H1 (cell line): Measurements from ENCODE around the gene VSIG10L. TPM values are rescaled to one million over a fixed set of nuclear protein-coding genes. Genes with fewer than 3 reads are reported as not detected.

Source experiments
- CTCF ChIA-PET: fragments of 300-600 bp; sonication (Branson Sonifier 250); formaldehyde crosslinking; loops from one replicate; lab custom pipeline; 2021; ENCODE audit not compliant: partially characterized antibody; lab: Charles Lee
- POLR2A ChIA-PET: fragments of 300-600 bp; sonication (Branson Sonifier 250); formaldehyde crosslinking; loops from one replicate; lab custom pipeline; 2021; ENCODE audit warnings: inconsistent platforms; ENCODE audit not compliant: partially characterized antibody; lab: Charles Lee
- DNase-seq, 2 experiments: peaks; one replicate each; pipeline versions ENCODE4 v3.0.0 to v3.0.0-alpha.2; 2010 to 2022; ENCODE audit warnings: low spot score in 2 of 2, low read depth in 1 of 2, mixed read lengths in 1 of 2
- FAIRE-seq: peaks from 2 replicates; lab custom pipeline; 2011; peaks lifted over from hg19 to GRCh38; lab: Jason Lieb, UNC
- H2AFZ ChIP-seq: 2 replicates; pipeline ENCODE4 v1.8.1; 2012; ENCODE audit warnings: low read length, inconsistent platforms
- H2AK5ac ChIP-seq: 2 replicates; pipeline ENCODE4 v1.6.1; 2013; ENCODE audit warnings: low read depth, low read length
- H2BK120ac ChIP-seq: replicated peaks from 2 replicates; pipeline ENCODE3; 2013; ENCODE audit warnings: low read depth, low read length, inconsistent platforms
- H2BK12ac ChIP-seq: 2 replicates; pipeline ENCODE4 v1.6.1; 2013; ENCODE audit warnings: low read depth, low read length
- H2BK15ac ChIP-seq: 2 replicates; pipeline ENCODE4 v1.6.1; 2013; ENCODE audit warnings: low read length
- H2BK20ac ChIP-seq: 2 replicates; pipeline ENCODE4 v1.6.1; 2013; ENCODE audit warnings: low read length
- H2BK5ac ChIP-seq: 2 replicates; pipeline ENCODE4 v1.6.1; 2013; ENCODE audit warnings: low read depth, low read length
- H3K14ac ChIP-seq: 2 replicates; pipeline ENCODE4 v1.6.1; 2013; ENCODE audit warnings: inconsistent platforms; ENCODE audit not compliant: insufficient read length
- H3K18ac ChIP-seq: 2 replicates; pipeline ENCODE4 v1.6.1; 2013; ENCODE audit warnings: low read length; ENCODE audit errors: extremely low read depth
- H3K23ac ChIP-seq: 2 replicates; pipeline ENCODE4 v1.6.1; 2013; ENCODE audit warnings: inconsistent platforms; ENCODE audit not compliant: insufficient read length
- H3K23me2 ChIP-seq: 2 replicates; pipeline ENCODE4 v1.6.1; 2013; ENCODE audit warnings: low read depth, low read length
- H3K27ac ChIP-seq: 2 replicates; pipeline ENCODE4 v1.6.1; 2011; ENCODE audit warnings: low read depth, low read length, inconsistent platforms
- H3K27me3 ChIP-seq, 4 experiments: replicated peaks in 1 of 4; 1 replicate in 1 of 4; 2 replicates in 3 of 4; pipeline versions ENCODE4 v1.6.1 to v1.8.1; 2011 to 2013; ENCODE audit warnings: low read length in 3 of 4, mild to moderate bottlenecking in 3 of 4, inconsistent platforms in 2 of 4, mixed read lengths in 2 of 4, moderate library complexity in 1 of 4; ENCODE audit not compliant: control insufficient read depth in 3 of 4, insufficient read depth in 3 of 4; ENCODE audit errors: extremely low read depth in 1 of 4
- H3K36me3 ChIP-seq, 4 experiments: 2 replicates each; pipeline versions ENCODE4 v1.6.1 to v1.8.1; 2011 to 2013; ENCODE audit warnings: mild to moderate bottlenecking in 4 of 4, low read length in 3 of 4, moderate library complexity in 2 of 4, control low read depth in 1 of 4, inconsistent platforms in 1 of 4; ENCODE audit not compliant: insufficient read depth in 4 of 4, control insufficient read depth in 2 of 4
- H3K4ac ChIP-seq: replicated peaks from 2 replicates; pipeline ENCODE3; 2013; ENCODE audit warnings: low read length, low read depth, mixed read lengths, inconsistent platforms; ENCODE audit not compliant: insufficient read length
- H3K4me1 ChIP-seq, 4 experiments: replicated peaks in 1 of 4; 1 replicate in 1 of 4; 2 replicates in 3 of 4; pipeline versions ENCODE4 v1.6.1 to v1.8.1; 2011 to 2013; ENCODE audit warnings: low read length in 3 of 4, inconsistent platforms in 2 of 4, mixed read lengths in 1 of 4; ENCODE audit not compliant: insufficient read depth in 4 of 4, control insufficient read depth in 3 of 4
- H3K4me2 ChIP-seq, 2 experiments: 2 replicates each; pipeline versions ENCODE4 v1.6.1 to v1.8.1; 2011 to 2013; ENCODE audit warnings: low read depth in 2 of 2, low read length in 2 of 2, control low read depth in 1 of 2, inconsistent platforms in 1 of 2, mild to moderate bottlenecking in 1 of 2; ENCODE audit not compliant: insufficient read depth in 1 of 2
- H3K4me3 ChIP-seq, 4 experiments: fragments of 200-600, 300-600 bp in 1 of 4; sonication (generic), shearing (Covaris generic), sonication (Bioruptor Twin) in 1 of 4; 2 replicates each; pipeline versions ENCODE4 v1.5.1 to v1.8.1; 2011 to 2016; ENCODE audit warnings: low read length in 4 of 4, low read depth in 3 of 4, control low read depth in 2 of 4, inconsistent platforms in 2 of 4, mild to moderate bottlenecking in 2 of 4, mixed read lengths in 1 of 4, moderate library complexity in 1 of 4; ENCODE audit not compliant: insufficient read depth in 2 of 4; ENCODE audit errors: extremely low read depth in 1 of 4
- H3K56ac ChIP-seq: replicated peaks from 2 replicates; pipeline ENCODE3; 2013; ENCODE audit warnings: low read depth, mild to moderate bottlenecking, mixed read lengths, low read length, inconsistent platforms; ENCODE audit not compliant: insufficient read length
- H3K79me1 ChIP-seq: 2 replicates; pipeline ENCODE4 v1.6.1; 2013; ENCODE audit warnings: low read depth, low read length, control low read depth
- H3K79me2 ChIP-seq, 2 experiments: 2 replicates each; pipeline versions ENCODE4 v1.6.1 to v1.8.1; 2012 to 2013; ENCODE audit warnings: low read length in 2 of 2, mild to moderate bottlenecking in 2 of 2, inconsistent platforms in 1 of 2; ENCODE audit not compliant: insufficient read depth in 2 of 2, control insufficient read depth in 1 of 2
- H3K9ac ChIP-seq, 4 experiments: replicated peaks in 1 of 4; 1 replicate in 1 of 4; 2 replicates in 3 of 4; pipeline versions ENCODE4 v1.6.1 to v1.8.1; 2011 to 2013; ENCODE audit warnings: low read depth in 3 of 4, low read length in 3 of 4, control low read depth in 2 of 4, mild to moderate bottlenecking in 2 of 4, moderate library complexity in 2 of 4, inconsistent platforms in 1 of 4; ENCODE audit errors: extremely low read depth in 1 of 4
- H3K9me3 ChIP-seq, 2 experiments: 2 replicates each; pipeline versions ENCODE4 v1.6.1 to v1.8.1; 2012 to 2013; ENCODE audit warnings: mild to moderate bottlenecking in 2 of 2, moderate library complexity in 2 of 2, control low read depth in 1 of 2, inconsistent platforms in 1 of 2, low read depth in 1 of 2, low read length in 1 of 2, mixed read lengths in 1 of 2; ENCODE audit not compliant: insufficient read depth in 2 of 2
- H4K20me1 ChIP-seq, 2 experiments: replicated peaks in 1 of 2; 2 replicates each; pipeline versions ENCODE3 to v1.8.1; 2011 to 2013; ENCODE audit warnings: inconsistent platforms in 2 of 2, low read length in 2 of 2, mild to moderate bottlenecking in 1 of 2; ENCODE audit not compliant: insufficient read depth in 2 of 2, control insufficient read depth in 1 of 2
- H4K5ac ChIP-seq: 2 replicates; pipeline ENCODE4 v1.6.1; 2013; ENCODE audit warnings: low read length, low read depth, mixed read lengths, inconsistent platforms; ENCODE audit not compliant: insufficient read length
- H4K8ac ChIP-seq: 2 replicates; pipeline ENCODE4 v1.8.0; 2013; ENCODE audit warnings: mild to moderate bottlenecking, moderate library complexity, low read length, inconsistent platforms; ENCODE audit not compliant: insufficient read depth; ENCODE audit errors: extremely low read depth
- H4K91ac ChIP-seq: replicated peaks from 2 replicates; pipeline ENCODE3; 2013; ENCODE audit warnings: low read length, mixed read lengths, inconsistent platforms; ENCODE audit not compliant: insufficient read length
- BACH1 ChIP-seq: IDR thresholded peaks from 2 replicates; pipeline ENCODE4 v1.6.1; 2012; ENCODE audit warnings: low read length, improper control_type of control experiment
- CEBPB ChIP-seq: IDR thresholded peaks from 2 replicates; pipeline ENCODE4 v1.6.1; 2012; ENCODE audit warnings: low read depth, low read length
- CHD1 ChIP-seq: IDR thresholded peaks from 2 replicates; pipeline ENCODE4 v1.6.1; 2012; ENCODE audit warnings: low read depth, low read length, improper control_type of control experiment
- POLR2A ChIP-seq, 2 experiments: IDR thresholded peaks; 1 replicate in 1 of 2; 2 replicates in 1 of 2; pipeline ENCODE4 v1.6.1; 2011; ENCODE audit warnings: low read depth in 2 of 2, low read length in 2 of 2, mild to moderate bottlenecking in 2 of 2; ENCODE audit errors: control extremely low read depth in 1 of 2
- SIN3A ChIP-seq, 2 experiments: IDR thresholded peaks in 1 of 2; conservative IDR thresholded peaks in 1 of 2; 2 replicates each; pipeline ENCODE4 v1.6.1; 2011 to 2012; ENCODE audit warnings: low read length in 2 of 2, improper control_type of control experiment in 1 of 2, low read depth in 1 of 2, mild to moderate bottlenecking in 1 of 2
- WGBS, 2 experiments: shearing (Covaris generic) in 1 of 2; methylation state at CpG; one replicate each; pipeline versions ENCODE4 v1.1.6 to v1.1.7; 2013 to 2015; ENCODE audit warnings: low lambda C conversion rate in 2 of 2, mixed read lengths in 2 of 2, inconsistent platforms in 1 of 2, low coverage in 1 of 2, missing lambda C conversion rate in 1 of 2; ENCODE audit not compliant: insufficient replicate concordance in 2 of 2, insufficient coverage in 1 of 2, insufficient read length in 1 of 2; ENCODE audit errors: extremely low coverage in 1 of 2, missing lambda C conversion rate in 1 of 2; 5-methylcytosine and 5-hydroxymethylcytosine counted together
- polyA plus RNA-seq, 7 experiments: library from polyadenylated mRNA; depleted of rRNA in 3 of 7; stranded (reverse) in 5 of 7; unstranded in 2 of 7; fragments of >200 nt in 5 of 7; fragments of 200-250 nt in 2 of 7; gene quantifications; 1 replicate in 5 of 7; 2 replicates in 1 of 7; 4 replicates in 1 of 7; pipeline versions ENCODE4 v1.2.1 to v1.2.3, GENCODE V29; 2011 to 2013; ENCODE audit warnings: missing spikeins in 2 of 7, mixed read lengths in 2 of 7
- total RNA-seq: library from RNA; stranded (reverse); fragmentation: NEBNext Ultra II Directional; extraction: Animal tissue kit (Norgen Biotek cat#: 25700); gene quantifications from 2 replicates; pipeline ENCODE4 v1.2.1, GENCODE V29; 2021

Gene VSIG10L
- total and polyA plus RNA-seq, 2 of the 8 experiments (the other 6 are each of a cell fraction or from before 2014, with no cell fraction given), result 10.3 to 10.4 TPM

DNA sequence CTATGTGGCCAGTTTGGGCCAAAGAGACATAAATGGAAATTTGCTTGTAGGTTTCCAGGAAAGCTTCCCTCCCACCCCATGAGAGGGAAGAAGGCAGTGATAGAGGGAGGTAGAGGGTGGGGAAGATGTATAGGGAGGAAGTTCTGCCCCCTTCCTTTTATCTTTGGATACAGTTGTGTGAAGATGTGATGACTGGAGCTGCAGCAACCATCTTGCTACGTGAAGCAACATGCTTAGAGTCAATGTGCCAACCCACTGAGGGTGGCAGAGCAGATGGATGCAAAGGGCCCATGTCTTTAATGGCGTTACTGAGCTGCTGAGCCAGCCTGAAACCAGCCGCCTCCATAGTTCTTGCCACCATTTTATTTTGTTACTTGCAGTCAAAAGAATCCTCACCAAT is 10.7 kb downstream of the VSIG10L start:
- POLR2A ChIA-PET, result interaction anchor here (1.3 kb wide), 1 partner anchor 11 kb away, joined by 3 read pairs; no protein-coding TSS in a partner anchor
- H2AFZ ChIP-seq, result no peak overlapping the region
- H3K4ac ChIP-seq, result no peak overlapping the region
- no peaks in the 10 kb centered on the region; a peak in 1 of 4 replicates for H3K9me3 ChIP-seq
- no peak overlapping the region for H3K4me2 ChIP-seq
- H2BK12ac ChIP-seq, result no peak overlapping the region
- H4K20me1 ChIP-seq, result no peaks in the 10 kb centered on the region
- H4K5ac ChIP-seq, result no peak overlapping the region
- peaks cover 0 to 6% (median 4%) of the 10 kb centered on the region in 4 experiments; a peak in 4 of 7 replicates for H3K27me3 ChIP-seq
- H3K36me3 ChIP-seq, result peaks cover 0 to 16% (median 2%) of the 10 kb centered on the region in 4 experiments; a peak in 4 of 8 replicates
- H3K4me1 ChIP-seq, result peaks cover 0 to 8% (median 5%) of the 10 kb centered on the region in 4 experiments; a peak in 4 of 7 replicates
- no peak overlapping the region for H3K23ac ChIP-seq
- H3K23me2 ChIP-seq, result peaks cover 4% of the 10 kb centered on the region; the same call in 1 of the 2 replicates
- no peak overlapping the region for H4K8ac ChIP-seq
- no peak overlapping the region for H4K91ac ChIP-seq
- no peak overlapping the region for H2BK20ac ChIP-seq
- no peak overlapping the region for H3K9ac ChIP-seq
- H3K56ac ChIP-seq, result no peak overlapping the region
- H3K79me2 ChIP-seq, result no peaks in the 10 kb centered on the region
- no peaks in the 10 kb centered on the region for H3K79me1 ChIP-seq
- FAIRE-seq (no peak), DNase-seq (no peak)
- CTCF ChIA-PET, result interaction anchor here (0.6 to 1.3 kb wide), 2 partner anchors 91 to 1314 kb away, joined by 3 read pairs; no protein-coding TSS in a partner anchor
- no peak overlapping the region for H3K14ac ChIP-seq
- no peak overlapping the region for H2BK15ac ChIP-seq
- no peak overlapping the region for H3K4me3 ChIP-seq
- H2BK5ac ChIP-seq, result no peak overlapping the region
- 79% methylated on average over 3 of the region's 3 CpGs; no CpG with 5 or more reads in 1 of the 2 experiments for WGBS, 2 experiments
- no peak overlapping the region for H2BK120ac ChIP-seq
- TF ChIP-seq CHD1, result no peak
- TF ChIP-seq CEBPB, result no peak
- TF ChIP-seq SIN3A (conservative IDR thresholded peaks at IDR 0.05 in 1 of 2, IDR thresholded peaks at IDR 0.05 in 1 of 2; ENCODE audit: low read depth in 1 of 2, low read length in 2 of 2), result no peak
- no peak for TF ChIP-seq BACH1
- no peak for TF ChIP-seq POLR2A (IDR thresholded peaks at IDR 0.05; ENCODE audit: control extremely low read depth in 1 of 2, low read depth in 2 of 2, low read length in 2 of 2)
- H3K27ac ChIP-seq, result no peak overlapping the region
- no peak overlapping the region for H2AK5ac ChIP-seq
- H3K18ac ChIP-seq, result no peak overlapping the region
